Hepatocyte (in vitro differentiated cells): ENCODE results near the gene DENND5A. TPM values are rescaled to one million over a fixed set of nuclear protein-coding genes. Genes with fewer than 3 reads are reported as not detected.
"Not testable (repeated sequence)": the region's sequence is repeated elsewhere in the genome, so short reads cannot be mapped to it uniquely, and the experiment has no call there.

Experiments used
- DNase-seq: peaks from one replicate; pipeline ENCODE4 v3.0.0-alpha.2; 2016; ENCODE audit warnings: low spot score
- H2AFZ ChIP-seq: fragments of 200-600 bp; sonication (generic); 2 replicates; pipeline ENCODE4 v1.6.0; 2016; ENCODE audit warnings: antibody characterized with exemption, mild to moderate bottlenecking
- H3K27ac ChIP-seq: fragments of 200-600 bp; sonication (generic); 2 replicates; pipeline ENCODE4 v1.5.1; 2016; ENCODE audit warnings: mild to moderate bottlenecking
- H3K27me3 ChIP-seq: fragments of 200-600 bp; sonication (generic); 2 replicates; pipeline ENCODE4 v1.6.1; 2016
- H3K36me3 ChIP-seq: fragments of 200-600 bp; sonication (generic); replicated peaks from 2 replicates; pipeline ENCODE4 v1.5.1; 2016; ENCODE audit warnings: low read depth; ENCODE audit not compliant: insufficient read depth
- H3K4me1 ChIP-seq: fragments of 200-600 bp; sonication (generic); 2 replicates; pipeline ENCODE4 v1.5.1; 2016; ENCODE audit warnings: mild to moderate bottlenecking, moderate library complexity; ENCODE audit not compliant: insufficient read depth
- H3K4me2 ChIP-seq: fragments of 200-600 bp; sonication (generic); 2 replicates; pipeline ENCODE4 v1.6.0; 2016
- H3K4me3 ChIP-seq: fragments of 200-600 bp; sonication (generic); 2 replicates; pipeline ENCODE4 v1.5.1; 2016; ENCODE audit warnings: mild to moderate bottlenecking
- H3K79me2 ChIP-seq: fragments of 200-600 bp; sonication (generic); 2 replicates; pipeline ENCODE4 v1.6.0; 2017; ENCODE audit warnings: mild to moderate bottlenecking
- H3K9me2 ChIP-seq: fragments of 200-600 bp; sonication (generic); replicated peaks from 2 replicates; pipeline ENCODE4 v1.6.0; 2017; ENCODE audit warnings: mild to moderate bottlenecking; ENCODE audit not compliant: insufficient read depth
- H3K9me3 ChIP-seq: fragments of 200-600 bp; sonication (generic); 2 replicates; pipeline ENCODE4 v1.5.1; 2016; ENCODE audit warnings: low read depth, mild to moderate bottlenecking
- H4K20me1 ChIP-seq: fragments of 200-600 bp; sonication (generic); 2 replicates; pipeline ENCODE4 v1.6.0; 2016; ENCODE audit warnings: mild to moderate bottlenecking; ENCODE audit not compliant: insufficient read depth, poor library complexity, severe bottlenecking
- EZH2 ChIP-seq: fragments of 200-600 bp; sonication (generic); IDR thresholded peaks from 2 replicates; pipeline ENCODE4 v1.6.1; 2016; ENCODE audit warnings: antibody characterized with exemption, mild to moderate bottlenecking, borderline replicate concordance
- EZH2phosphoT487 ChIP-seq: fragments of 200-600 bp; sonication (generic); IDR thresholded peaks from one replicate; pipeline ENCODE4 v1.6.1; 2018; ENCODE audit warnings: antibody characterized with exemption, mild to moderate bottlenecking, low read depth, moderate library complexity; ENCODE audit not compliant: unreplicated experiment, severe bottlenecking
- WGBS: methylation state at CpG from one replicate; pipeline ENCODE4 v1.1.6; 2016; ENCODE audit warnings: low lambda C conversion rate; ENCODE audit errors: missing lambda C conversion rate; 5-methylcytosine and 5-hydroxymethylcytosine counted together
- polyA plus RNA-seq: library from polyadenylated mRNA; unstranded; fragments of >200 nt; fragmentation: Nextera tagmentation; extraction: Ambion mirVana; gene quantifications from 2 replicates; pipeline ENCODE4 v1.2.1, GENCODE V29; 2016
- total RNA-seq: library from RNA; depleted of rRNA; stranded (reverse); fragments of >200 nt; gene quantifications from 2 replicates; pipeline ENCODE4 v1.2.3, GENCODE V29; 2014
- TF ChIP-seq, protein P1 (sequence below): fragments of 200-600 bp; sonication (generic); IDR thresholded peaks from 2 replicates; pipeline ENCODE4 v1.5.1; 2016; ENCODE audit warnings: antibody characterized with exemption, mild to moderate bottlenecking; ENCODE audit not compliant: poor library complexity

The DENND5A gene
- total and polyA plus RNA-seq, 2 experiments from 2014 or later, result 29.7 to 56.4 TPM

DNA sequence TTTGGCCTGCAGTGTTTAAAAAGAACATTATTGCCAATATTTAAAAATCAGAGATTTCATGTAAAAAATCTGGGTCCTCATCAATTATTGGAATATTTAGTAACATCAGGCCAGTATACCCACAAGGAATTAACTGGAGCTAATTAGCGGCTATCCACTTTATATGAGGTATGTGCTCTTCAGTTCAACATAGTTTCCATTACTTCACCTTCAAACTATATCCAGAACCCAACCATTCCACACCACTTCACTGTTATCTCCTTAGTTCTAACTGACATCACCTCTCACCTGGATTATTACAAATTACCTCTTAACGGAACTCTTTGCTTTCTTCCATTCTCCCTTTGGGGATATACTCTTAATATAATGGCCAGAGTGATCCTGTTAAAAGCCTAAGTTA, 64.7 kb downstream of the DENND5A start:
- H3K4me1 ChIP-seq, result no peaks in the 10 kb centered on the region
- no peak overlapping the region for H2AFZ ChIP-seq
- no peak overlapping the region for H3K4me2 ChIP-seq
- H3K36me3 ChIP-seq, result no peaks in the 10 kb centered on the region
- H3K79me2 ChIP-seq, result peaks cover 25% of the 10 kb centered on the region
- H3K27me3 ChIP-seq, result no peaks in the 10 kb centered on the region
- no peak for DNase-seq
- H3K9me3 ChIP-seq, result no peaks in the 10 kb centered on the region
- H4K20me1 ChIP-seq, result no peaks in the 10 kb centered on the region
- H3K9me2 ChIP-seq, result no peaks in the 10 kb centered on the region
- H3K27ac ChIP-seq, result no peak overlapping the region
- TF ChIP-seq EZH2, result no peak
- TF ChIP-seq EZH2phosphoT487, result no peak
- TF ChIP-seq, protein P1, sequence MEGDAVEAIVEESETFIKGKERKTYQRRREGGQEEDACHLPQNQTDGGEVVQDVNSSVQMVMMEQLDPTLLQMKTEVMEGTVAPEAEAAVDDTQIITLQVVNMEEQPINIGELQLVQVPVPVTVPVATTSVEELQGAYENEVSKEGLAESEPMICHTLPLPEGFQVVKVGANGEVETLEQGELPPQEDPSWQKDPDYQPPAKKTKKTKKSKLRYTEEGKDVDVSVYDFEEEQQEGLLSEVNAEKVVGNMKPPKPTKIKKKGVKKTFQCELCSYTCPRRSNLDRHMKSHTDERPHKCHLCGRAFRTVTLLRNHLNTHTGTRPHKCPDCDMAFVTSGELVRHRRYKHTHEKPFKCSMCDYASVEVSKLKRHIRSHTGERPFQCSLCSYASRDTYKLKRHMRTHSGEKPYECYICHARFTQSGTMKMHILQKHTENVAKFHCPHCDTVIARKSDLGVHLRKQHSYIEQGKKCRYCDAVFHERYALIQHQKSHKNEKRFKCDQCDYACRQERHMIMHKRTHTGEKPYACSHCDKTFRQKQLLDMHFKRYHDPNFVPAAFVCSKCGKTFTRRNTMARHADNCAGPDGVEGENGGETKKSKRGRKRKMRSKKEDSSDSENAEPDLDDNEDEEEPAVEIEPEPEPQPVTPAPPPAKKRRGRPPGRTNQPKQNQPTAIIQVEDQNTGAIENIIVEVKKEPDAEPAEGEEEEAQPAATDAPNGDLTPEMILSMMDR, result no peak
- 91% methylated on average over 2 of the region's 2 CpGs for WGBS
- no peak overlapping the region for H3K4me3 ChIP-seq

DNA sequence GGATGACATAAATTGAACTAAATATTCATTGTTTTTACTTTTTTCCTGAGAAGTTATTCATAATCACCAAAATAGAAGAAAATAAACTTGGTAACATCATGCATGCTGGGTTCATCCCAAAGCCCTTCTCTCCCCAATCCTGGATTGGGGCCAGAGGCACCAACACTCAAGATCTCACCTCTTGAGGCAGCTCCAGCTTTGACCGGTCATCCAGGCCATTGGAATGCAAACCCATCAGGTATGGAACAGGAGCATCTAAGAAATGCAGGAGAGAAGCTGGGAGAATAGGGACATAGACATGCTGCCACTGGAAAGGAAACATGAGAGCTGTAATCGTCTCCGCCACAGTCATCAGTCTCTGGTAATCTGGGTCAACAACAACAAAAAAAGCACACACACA, 71.8 kb downstream of the DENND5A start:
- Histone ChIP-seq H4K20me1 (no peaks in the 10 kb centered on the region), H3K27ac (no peak overlapping the region), H3K4me2 (no peak overlapping the region), H3K9me2 (no peaks in the 10 kb centered on the region), H2AFZ (no peak overlapping the region), H3K27me3 (no peaks in the 10 kb centered on the region), H3K4me1 (no peaks in the 10 kb centered on the region), H3K36me3 (peaks cover 4% of the 10 kb centered on the region), H3K9me3 (no peaks in the 10 kb centered on the region), H3K4me3 (no peak overlapping the region), H3K79me2 (peaks cover 14% of the 10 kb centered on the region)
- TF ChIP-seq EZH2phosphoT487, result no peak
- TF ChIP-seq, protein P1, result no peak
- no peak for TF ChIP-seq EZH2
- no peak for DNase-seq
- 93% methylated on average over 3 of the region's 3 CpGs for WGBS

DNA sequence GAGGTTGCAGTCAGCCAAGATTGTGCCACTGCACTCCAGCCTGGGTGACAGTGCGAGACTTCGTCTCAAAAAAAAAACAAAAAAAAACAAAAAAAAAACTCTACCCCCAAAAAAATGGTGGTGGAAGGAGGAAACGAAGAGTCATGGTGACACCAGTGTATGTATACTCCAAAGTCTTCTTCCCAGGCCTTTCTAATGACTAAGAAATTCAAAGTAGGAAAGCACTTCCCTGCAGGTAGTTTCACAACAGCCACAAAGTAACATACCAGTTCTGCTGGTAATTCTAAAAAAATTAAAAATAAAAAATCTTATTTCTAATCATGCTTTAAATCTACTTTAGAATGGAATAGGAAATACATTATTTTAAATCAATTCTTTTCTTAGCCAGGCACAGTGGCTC, 72.6 kb downstream of the DENND5A start:
- no peak overlapping the region for H3K4me3 ChIP-seq
- DNase-seq, result no peak
- H3K9me2 ChIP-seq, result no peaks in the 10 kb centered on the region
- H3K4me2 ChIP-seq, result no peak overlapping the region
- no peaks in the 10 kb centered on the region for H3K4me1 ChIP-seq
- no peaks in the 10 kb centered on the region for H4K20me1 ChIP-seq
- peaks cover 4% of the 10 kb centered on the region for H3K36me3 ChIP-seq
- TF ChIP-seq, protein P1, result no peak
- TF ChIP-seq EZH2phosphoT487, result no peak
- TF ChIP-seq EZH2, result no peak
- WGBS, result 98% methylated on average over 3 of the region's 3 CpGs
- no peak overlapping the region for H3K27ac ChIP-seq
- H3K9me3 ChIP-seq, result no peaks in the 10 kb centered on the region
- H3K27me3 ChIP-seq, result no peaks in the 10 kb centered on the region
- peaks cover 14% of the 10 kb centered on the region for H3K79me2 ChIP-seq
- H2AFZ ChIP-seq, result no peak overlapping the region

DNA sequence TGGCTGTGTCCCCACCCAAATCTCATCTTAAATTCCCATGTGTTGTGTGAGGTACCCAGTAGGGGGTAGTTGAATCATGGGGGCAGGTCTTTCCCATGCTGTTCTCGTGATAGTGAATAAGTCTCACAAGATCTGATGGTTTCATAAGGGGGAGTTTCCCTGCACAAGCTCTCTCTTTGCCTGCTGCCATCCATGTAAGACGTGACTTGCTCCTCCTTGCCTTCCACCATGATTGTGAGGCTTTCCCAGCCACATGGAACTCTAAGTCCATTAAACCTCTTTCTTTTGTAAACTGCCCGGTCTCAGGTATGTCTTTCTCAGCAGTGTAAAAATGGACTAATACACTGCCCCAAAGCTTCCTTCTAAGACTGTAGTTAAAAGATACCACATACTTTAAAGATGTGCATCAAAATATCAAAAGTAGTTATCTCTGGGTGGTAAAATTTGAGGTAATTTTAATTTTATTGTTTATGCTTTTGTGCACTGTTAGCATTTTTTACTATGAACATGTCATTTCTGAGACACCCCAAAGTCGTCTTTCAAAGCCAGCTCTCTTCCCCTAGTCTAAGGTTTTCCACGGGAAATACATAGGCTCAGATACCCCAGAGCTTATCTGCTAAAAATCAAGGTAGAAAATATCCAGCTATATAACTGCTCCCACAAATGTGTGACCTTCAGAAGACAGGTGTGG, 74.7 kb downstream of the DENND5A start:
- not testable (repeated sequence) for H3K36me3 ChIP-seq

DNA sequence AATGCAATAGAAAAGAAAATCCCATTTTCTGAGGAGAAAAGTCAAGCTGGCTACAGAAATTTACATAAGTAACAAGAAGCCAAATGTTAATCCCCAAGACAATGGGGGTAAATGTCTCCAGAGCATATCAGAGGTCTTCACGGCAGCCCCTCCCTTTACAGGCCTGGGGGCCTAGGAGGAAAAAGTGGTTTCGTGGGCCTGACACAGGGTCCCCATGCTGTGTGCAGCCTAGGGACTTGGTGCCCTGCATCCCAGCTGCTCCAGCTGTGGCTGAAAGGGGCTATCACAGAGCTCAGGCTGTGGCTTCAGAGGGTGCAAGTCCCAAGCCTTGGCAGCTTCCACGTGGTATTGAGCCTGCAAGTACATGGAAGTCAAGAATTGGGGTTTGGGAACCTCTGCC, 76.3 kb downstream of the DENND5A start:
- H4K20me1 ChIP-seq, H3K79me2 ChIP-seq, H3K9me2 ChIP-seq, H3K27me3 ChIP-seq, H3K36me3 ChIP-seq, H2AFZ ChIP-seq, H3K4me2 ChIP-seq, H3K9me3 ChIP-seq, H3K27ac ChIP-seq, H3K4me1 ChIP-seq, DNase-seq, H3K4me3 ChIP-seq: not testable (repeated sequence)
- WGBS, result 100% methylated on average over 3 of the region's 3 CpGs

More for the DNA sequence above, 74.7 kb downstream of the DENND5A start:
- 97% methylated on average over 5 of the region's 5 CpGs for WGBS
- not testable (repeated sequence) for H4K20me1 ChIP-seq, H3K9me2 ChIP-seq, H3K4me2 ChIP-seq, H3K27ac ChIP-seq, H3K9me3 ChIP-seq, H3K79me2 ChIP-seq, DNase-seq, H3K27me3 ChIP-seq, H2AFZ ChIP-seq, H3K4me1 ChIP-seq, H3K4me3 ChIP-seq
